Activated CD4-positive, alpha-beta T cell treated with anti-CD3 and anti-CD28 coated beads, Interleukin-2, amount 10 ng/mL, durations not matched to agents 24 days and 14 days (primary cell): Measurements from ENCODE around the gene C16orf78. TPM values are rescaled to one million over a fixed set of nuclear protein-coding genes. Genes with fewer than 3 reads are reported as not detected.

ENCODE experiments used
- DNase-seq: peaks from one replicate; pipeline ENCODE4 v3.0.0; 2022
- H3K27ac Mint-ChIP-seq: one replicate; pipeline ENCODE4 v1.8.0; 2022; ENCODE audit warnings: mild to moderate bottlenecking, mixed read lengths
- H3K27me3 Mint-ChIP-seq: one replicate; pipeline ENCODE4 v1.8.0; 2022; ENCODE audit warnings: mixed read lengths
- H3K36me3 Mint-ChIP-seq: one replicate; pipeline ENCODE4 v1.8.0; 2022; ENCODE audit warnings: low read depth, mild to moderate bottlenecking, mixed read lengths
- H3K4me1 Mint-ChIP-seq: one replicate; pipeline ENCODE4 v1.8.0; 2021; ENCODE audit warnings: mixed read lengths
- H3K4me3 Mint-ChIP-seq: one replicate; pipeline ENCODE4 v1.8.0; 2022; ENCODE audit warnings: mild to moderate bottlenecking, moderate library complexity, mixed read lengths
- H3K9me3 Mint-ChIP-seq: one replicate; pipeline ENCODE4 v1.8.0; 2021; ENCODE audit warnings: mixed read lengths
- intact Hi-C: fragments of 100-400 bp; cut with micrococcal nuclease; formaldehyde crosslinking; loops from one replicate; pipeline ENCODE4 v1.15.1; 2023
- total RNA-seq: library from RNA; stranded (reverse); gene quantifications from 2 replicates; pipeline ENCODE4 v1.2.3, GENCODE V29; 2022

The C16orf78 gene
- total RNA-seq, 1 donor from 2014 or later: not detected

- Mint-ChIP-seq H3K36me3 (no peaks in the 10 kb centered on the region), H3K27me3 (no peaks in the 10 kb centered on the region), H3K4me1 (no peaks in the 10 kb centered on the region), H3K4me3 (no peak overlapping the region), H3K9me3 (no peaks in the 10 kb centered on the region), H3K27ac (no peak overlapping the region)
- no peak for DNase-seq
- intact Hi-C loops: no loop called here
Measured at GRCh38 chr16:49416001-49416675, 42.5 kb downstream of the C16orf78 start.

- H3K27me3 Mint-ChIP-seq: no peaks in the 10 kb centered on the region
- no peak overlapping the region for H3K27ac Mint-ChIP-seq
- no peak overlapping the region for H3K4me3 Mint-ChIP-seq
- H3K36me3 Mint-ChIP-seq: no peaks in the 10 kb centered on the region
- intact Hi-C loops: no loop called here
- DNase-seq: no peak
- no peaks in the 10 kb centered on the region for H3K9me3 Mint-ChIP-seq
- H3K4me1 Mint-ChIP-seq: no peaks in the 10 kb centered on the region
Measured at GRCh38 chr16:49417354-49417753, 43.8 kb downstream of the C16orf78 start.

GRCh38 chr16:49419006-49419405 is 45.4 kb downstream of the C16orf78 start:
- no peaks in the 10 kb centered on the region for H3K4me1 Mint-ChIP-seq
- no peak for DNase-seq
- no peak overlapping the region for H3K4me3 Mint-ChIP-seq
- H3K27ac Mint-ChIP-seq: no peak overlapping the region
- H3K36me3 Mint-ChIP-seq: no peaks in the 10 kb centered on the region
- H3K9me3 Mint-ChIP-seq: no peaks in the 10 kb centered on the region
- intact Hi-C loops: no loop called here
- H3K27me3 Mint-ChIP-seq: no peaks in the 10 kb centered on the region

GRCh38 chr16:49419862-49420261 is 46.3 kb downstream of the C16orf78 start:
- Mint-ChIP-seq H3K9me3 (no peaks in the 10 kb centered on the region), H3K36me3 (no peaks in the 10 kb centered on the region), H3K27me3 (no peaks in the 10 kb centered on the region), H3K27ac (no peak overlapping the region), H3K4me1 (no peaks in the 10 kb centered on the region), H3K4me3 (no peak overlapping the region)
- no peak for DNase-seq
- intact Hi-C loops: no loop called here

GRCh38 chr16:49422896-49423295 is 49.3 kb downstream of the C16orf78 start:
- Mint-ChIP-seq H3K4me3 (no peak overlapping the region), H3K4me1 (no peaks in the 10 kb centered on the region), H3K27me3 (no peaks in the 10 kb centered on the region), H3K36me3 (no peaks in the 10 kb centered on the region), H3K9me3 (no peaks in the 10 kb centered on the region), H3K27ac (no peak overlapping the region)
- no peak for DNase-seq
- intact Hi-C loops: no loop called here

- Mint-ChIP-seq H3K4me3 (no peak overlapping the region), H3K27ac (no peak overlapping the region), H3K4me1 (no peaks in the 10 kb centered on the region), H3K27me3 (no peaks in the 10 kb centered on the region), H3K36me3 (no peaks in the 10 kb centered on the region), H3K9me3 (peaks cover 4% of the 10 kb centered on the region)
- intact Hi-C loops: no loop called here
- no peak for DNase-seq
Measured at GRCh38 chr16:49424961-49425360, 51.4 kb downstream of the C16orf78 start.

GRCh38 chr16:49427771-49428170 is 54.2 kb downstream of the C16orf78 start:
- Mint-ChIP-seq H3K27me3 (no peaks in the 10 kb centered on the region), H3K9me3 (peaks cover 4% of the 10 kb centered on the region), H3K36me3 (no peaks in the 10 kb centered on the region), H3K27ac (no peak overlapping the region), H3K4me3 (no peak overlapping the region), H3K4me1 (no peaks in the 10 kb centered on the region)
- intact Hi-C loops: no loop called here
- DNase-seq: no peak

GRCh38 chr16:49428808-49429207 is 55.2 kb downstream of the C16orf78 start:
- intact Hi-C loops: no loop called here
- no peak overlapping the region for H3K4me3 Mint-ChIP-seq
- no peaks in the 10 kb centered on the region for H3K36me3 Mint-ChIP-seq
- H3K27ac Mint-ChIP-seq: no peak overlapping the region
- no peaks in the 10 kb centered on the region for H3K27me3 Mint-ChIP-seq
- no peak for DNase-seq
- H3K9me3 Mint-ChIP-seq: peaks cover 4% of the 10 kb centered on the region
- no peaks in the 10 kb centered on the region for H3K4me1 Mint-ChIP-seq

GRCh38 chr16:49431040-49431439 is 57.4 kb downstream of the C16orf78 start:
- no peak overlapping the region for H3K27ac Mint-ChIP-seq
- H3K9me3 Mint-ChIP-seq: peaks cover 4% of the 10 kb centered on the region
- H3K36me3 Mint-ChIP-seq: no peaks in the 10 kb centered on the region
- no peak for DNase-seq
- intact Hi-C loops: no loop called here
- H3K4me3 Mint-ChIP-seq: no peak overlapping the region
- H3K27me3 Mint-ChIP-seq: peaks cover 2% of the 10 kb centered on the region
- H3K4me1 Mint-ChIP-seq: no peaks in the 10 kb centered on the region

GRCh38 chr16:49431591-49432290 is 58.1 kb downstream of the C16orf78 start:
- no peak overlapping the region for H3K4me3 Mint-ChIP-seq
- no peaks in the 10 kb centered on the region for H3K4me1 Mint-ChIP-seq
- DNase-seq: no peak
- peaks cover 2% of the 10 kb centered on the region for H3K27me3 Mint-ChIP-seq
- H3K9me3 Mint-ChIP-seq: peaks cover 4% of the 10 kb centered on the region
- intact Hi-C loops: no loop called here
- no peaks in the 10 kb centered on the region for H3K36me3 Mint-ChIP-seq
- H3K27ac Mint-ChIP-seq: no peak overlapping the region

GRCh38 chr16:49434733-49435132 is 61.1 kb downstream of the C16orf78 start:
- H3K4me1 Mint-ChIP-seq: no peaks in the 10 kb centered on the region
- DNase-seq: no peak
- no peak overlapping the region for H3K4me3 Mint-ChIP-seq
- intact Hi-C loops: no loop called here
- no peaks in the 10 kb centered on the region for H3K36me3 Mint-ChIP-seq
- no peak overlapping the region for H3K27ac Mint-ChIP-seq
- peaks cover 2% of the 10 kb centered on the region for H3K27me3 Mint-ChIP-seq
- no peaks in the 10 kb centered on the region for H3K9me3 Mint-ChIP-seq

GRCh38 chr16:49436181-49436580 is 62.6 kb downstream of the C16orf78 start:
- intact Hi-C loops: no loop called here
- H3K4me1 Mint-ChIP-seq: peaks cover 4% of the 10 kb centered on the region
- peaks cover 2% of the 10 kb centered on the region for H3K27me3 Mint-ChIP-seq
- no peak overlapping the region for H3K27ac Mint-ChIP-seq
- no peak overlapping the region for H3K4me3 Mint-ChIP-seq
- H3K9me3 Mint-ChIP-seq: no peaks in the 10 kb centered on the region
- DNase-seq: no peak
- H3K36me3 Mint-ChIP-seq: no peaks in the 10 kb centered on the region

- H3K27ac Mint-ChIP-seq: no peak overlapping the region
- intact Hi-C loops: no loop called here
- H3K27me3 Mint-ChIP-seq: peaks cover 2% of the 10 kb centered on the region
- H3K4me1 Mint-ChIP-seq: peaks cover 13% of the 10 kb centered on the region
- H3K36me3 Mint-ChIP-seq: no peaks in the 10 kb centered on the region
- no peak overlapping the region for H3K4me3 Mint-ChIP-seq
- H3K9me3 Mint-ChIP-seq: no peaks in the 10 kb centered on the region
- no peak for DNase-seq
Measured at GRCh38 chr16:49437344-49437743, 63.7 kb downstream of the C16orf78 start.

GRCh38 chr16:49439050-49439449 is 65.4 kb downstream of the C16orf78 start:
- Mint-ChIP-seq H3K4me1 (peaks cover 16% of the 10 kb centered on the region), H3K36me3 (no peaks in the 10 kb centered on the region), H3K4me3 (no peak overlapping the region), H3K9me3 (no peaks in the 10 kb centered on the region), H3K27ac (no peak overlapping the region), H3K27me3 (peaks cover 2% of the 10 kb centered on the region)
- intact Hi-C loops: no loop called here
- no peak for DNase-seq

- no peaks in the 10 kb centered on the region for H3K36me3 Mint-ChIP-seq
- no peak for DNase-seq
- no peaks in the 10 kb centered on the region for H3K9me3 Mint-ChIP-seq
- H3K4me1 Mint-ChIP-seq: peaks cover 16% of the 10 kb centered on the region
- no peak overlapping the region for H3K4me3 Mint-ChIP-seq
- peaks cover 2% of the 10 kb centered on the region for H3K27me3 Mint-ChIP-seq
- H3K27ac Mint-ChIP-seq: no peak overlapping the region
- intact Hi-C loops: no loop called here
Measured at GRCh38 chr16:49439676-49440075, 66.1 kb downstream of the C16orf78 start.
